ENCODE data around the gene TXNDC5. TPM values are rescaled to one million over a fixed set of nuclear protein-coding genes. Genes with fewer than 3 reads are reported as not detected.

Gene TXNDC5
- total and polyA plus RNA-seq, 8 donors, result 40.0 to 115 (median 96.6) TPM

GRCh38 chr6:7904654-7905319 is 5.8 kb downstream of the TXNDC5 start:
- no peaks in the 10 kb centered on the region for H3K9me3 ChIP-seq
- no peaks in the 10 kb centered on the region for H3K27me3 ChIP-seq
- H3K36me3 ChIP-seq, result peaks cover 3 to 20% (median 20%) of the 10 kb centered on the region in 3 donors
- H3K4me1 ChIP-seq, result peaks cover 8 to 30% (median 11%) of the 10 kb centered on the region in 3 donors
- ATAC-seq, result peak in 2 of 4 donors; percentile 8 to 48
- no peak for FAIRE-seq
- intact Hi-C loops (cut with DNase I), result no loop called here
- 52 to 57% methylated on average over 5 of the region's 5 CpGs for WGBS, 2 donors
- peak in 1 of 6 donors; percentile 32 for DNase-seq
- no peak for TF ChIP-seq CTCF (IDR thresholded peaks at IDR 0.05)
- H3K4me3 ChIP-seq, result no peak overlapping the region
- H3K27ac ChIP-seq, result no peak overlapping the region

- intact Hi-C loops (cut with DNase I), result no loop called here
- H3K4me3 ChIP-seq, result no peak overlapping the region
- H3K27me3 ChIP-seq, result no peaks in the 10 kb centered on the region
- H3K36me3 ChIP-seq, result peaks cover 3 to 26% (median 23%) of the 10 kb centered on the region in 3 donors
- no peak for DNase-seq
- WGBS, 2 donors, result 75 to 82% methylated on average over 3 of the region's 3 CpGs
- no peak for FAIRE-seq
- H3K9me3 ChIP-seq, result no peaks in the 10 kb centered on the region
- no peak for TF ChIP-seq CTCF (IDR thresholded peaks at IDR 0.05)
- H3K27ac ChIP-seq, result no peak overlapping the region
- no peak for ATAC-seq
- H3K4me1 ChIP-seq, result peaks cover 7 to 25% (median 10%) of the 10 kb centered on the region in 3 donors
Measured at GRCh38 chr6:7903673-7904072, 6.9 kb downstream of the TXNDC5 start.

DNA sequence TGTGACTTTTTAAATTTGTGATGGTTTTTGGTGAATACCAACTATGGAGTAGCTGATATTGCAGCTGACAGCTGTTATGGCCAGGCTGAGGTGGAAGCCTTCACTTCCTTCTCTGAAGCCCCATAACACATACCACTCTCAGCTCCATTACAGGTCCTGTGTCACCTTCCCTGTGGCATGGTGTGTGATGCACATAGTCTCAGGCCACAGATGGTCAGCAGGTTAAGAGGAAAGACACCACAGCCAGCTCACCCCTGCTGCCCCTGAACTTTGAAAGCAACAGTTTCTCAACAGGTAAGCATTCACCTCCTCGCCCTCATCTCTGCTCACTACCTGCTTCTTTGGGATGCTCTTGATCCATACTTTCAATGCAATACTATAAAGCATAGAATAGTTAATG is 7.7 kb downstream of the TXNDC5 start:
- Histone ChIP-seq H3K4me3 (no peak overlapping the region), H3K4me1 (peaks cover 6 to 18% (median 10%) of the 10 kb centered on the region in 3 donors), H3K36me3 (peaks cover 3 to 32% (median 24%) of the 10 kb centered on the region in 3 donors), H3K9me3 (no peaks in the 10 kb centered on the region), H3K27me3 (no peaks in the 10 kb centered on the region), H3K27ac (no peak overlapping the region)
- FAIRE-seq, result no peak
- DNase-seq, result no peak
- no peak for TF ChIP-seq CTCF (IDR thresholded peaks at IDR 0.05)
- WGBS, 2 donors, result 92 to 97% methylated on average over 1 of the region's 1 CpG
- intact Hi-C loops (cut with DNase I), result no loop called here
- ATAC-seq, result no peak

DNA sequence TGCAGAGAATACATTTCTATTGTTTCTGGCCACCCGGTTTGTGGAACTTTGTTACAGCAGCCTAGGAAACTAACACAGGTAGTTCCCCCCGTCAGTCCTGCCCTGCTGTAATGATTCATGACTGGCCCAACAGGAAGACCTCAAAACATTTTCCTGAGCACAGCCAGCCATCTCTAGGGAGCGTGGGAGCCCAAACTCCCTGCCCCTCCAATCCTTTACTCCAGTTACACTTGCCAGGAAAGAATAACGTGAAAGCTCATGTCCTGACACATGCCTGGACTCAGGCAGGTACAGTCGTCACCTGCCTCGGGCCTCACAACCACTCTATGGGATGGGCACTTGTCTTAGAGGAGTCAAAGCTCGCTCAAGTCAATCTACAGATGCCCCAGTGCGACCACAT is 8.4 kb downstream of the TXNDC5 start:
- no peak overlapping the region for H3K4me3 ChIP-seq
- WGBS, 2 donors, result 77 to 84% methylated on average over 8 of the region's 8 CpGs
- ATAC-seq, result no peak
- intact Hi-C loops (cut with DNase I), result no loop called here
- no peaks in the 10 kb centered on the region for H3K9me3 ChIP-seq
- H3K27ac ChIP-seq, result no peak overlapping the region
- DNase-seq, result no peak
- peaks cover 3 to 39% (median 30%) of the 10 kb centered on the region in 3 donors for H3K36me3 ChIP-seq
- no peaks in the 10 kb centered on the region for H3K27me3 ChIP-seq
- TF ChIP-seq CTCF (IDR thresholded peaks at IDR 0.05), result no peak
- peaks cover 6 to 12% (median 7%) of the 10 kb centered on the region in 3 donors for H3K4me1 ChIP-seq
- no peak for FAIRE-seq

- Histone ChIP-seq H3K4me3 (no peak overlapping the region), H3K9me3 (no peaks in the 10 kb centered on the region), H3K4me1 (peaks cover 4 to 7% (median 6%) of the 10 kb centered on the region in 3 donors), H3K36me3 (peaks cover 3 to 43% (median 30%) of the 10 kb centered on the region in 3 donors), H3K27ac (no peak overlapping the region), H3K27me3 (no peaks in the 10 kb centered on the region)
- no peak for ATAC-seq
- WGBS, 2 donors, result 65 to 76% methylated on average over 4 of the region's 4 CpGs
- FAIRE-seq, result no peak
- no peak for DNase-seq
- no peak for TF ChIP-seq CTCF (IDR thresholded peaks at IDR 0.05)
- intact Hi-C loops (cut with DNase I), result no loop called here
Measured at GRCh38 chr6:7901780-7902179, 8.8 kb downstream of the TXNDC5 start.

Measured in pancreas (tissue), 10 donors.